Esophagus muscularis mucosa (tissue), 4 donors: ENCODE data around the gene GRIA4.

Experiments
- EP300 ChIP-seq: sonication (generic); formaldehyde crosslinking; IDR thresholded peaks from one replicate; pipeline ENCODE4 v1.6.1; 2017; ENCODE audit warnings: antibody characterized with exemption
- POLR2A ChIP-seq: fragments of 450-650 bp; IDR thresholded peaks from one replicate; pipeline ENCODE4 v1.6.1; 2017; ENCODE audit warnings: antibody characterized with exemption, moderate library complexity, mild to moderate bottlenecking, low read depth
- POLR2AphosphoS5 ChIP-seq, 2 donors: sonication (generic); formaldehyde crosslinking; IDR thresholded peaks; one replicate each; pipeline ENCODE4 v1.6.1; 2017; ENCODE audit warnings: antibody characterized with exemption in 2 of 2
- TF ChIP-seq, protein P1 (sequence below), 3 experiments: fragments of 200-600 bp in 2 of 3; fragments of 450-650 bp in 1 of 3; sonication (generic) in 2 of 3; IDR thresholded peaks; one replicate each; pipeline ENCODE4 v1.5.1; 2017 to 2019; ENCODE audit warnings: antibody characterized with exemption in 3 of 3, mild to moderate bottlenecking in 2 of 3, moderate library complexity in 1 of 3

DNA sequence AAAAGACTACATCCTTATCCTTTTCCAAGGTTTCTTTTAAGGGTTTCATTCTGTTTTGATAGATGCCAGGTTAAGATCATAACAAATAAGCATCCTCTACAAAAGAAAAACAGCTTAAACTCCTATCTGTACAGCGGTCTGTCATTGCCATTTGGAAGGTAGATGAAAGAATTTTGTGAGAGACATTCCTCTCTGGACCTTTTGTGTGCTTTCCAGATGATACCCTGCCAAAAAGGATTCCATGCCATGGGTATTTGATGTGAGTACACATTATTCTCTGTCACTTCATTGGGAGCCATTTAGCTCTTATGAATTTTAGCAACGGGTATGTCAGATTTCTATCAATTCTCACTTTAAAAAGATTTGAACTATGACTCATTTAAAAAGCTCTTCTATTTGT lies 153.7 kb downstream of the GRIA4 start:
- TF ChIP-seq, protein P1, sequence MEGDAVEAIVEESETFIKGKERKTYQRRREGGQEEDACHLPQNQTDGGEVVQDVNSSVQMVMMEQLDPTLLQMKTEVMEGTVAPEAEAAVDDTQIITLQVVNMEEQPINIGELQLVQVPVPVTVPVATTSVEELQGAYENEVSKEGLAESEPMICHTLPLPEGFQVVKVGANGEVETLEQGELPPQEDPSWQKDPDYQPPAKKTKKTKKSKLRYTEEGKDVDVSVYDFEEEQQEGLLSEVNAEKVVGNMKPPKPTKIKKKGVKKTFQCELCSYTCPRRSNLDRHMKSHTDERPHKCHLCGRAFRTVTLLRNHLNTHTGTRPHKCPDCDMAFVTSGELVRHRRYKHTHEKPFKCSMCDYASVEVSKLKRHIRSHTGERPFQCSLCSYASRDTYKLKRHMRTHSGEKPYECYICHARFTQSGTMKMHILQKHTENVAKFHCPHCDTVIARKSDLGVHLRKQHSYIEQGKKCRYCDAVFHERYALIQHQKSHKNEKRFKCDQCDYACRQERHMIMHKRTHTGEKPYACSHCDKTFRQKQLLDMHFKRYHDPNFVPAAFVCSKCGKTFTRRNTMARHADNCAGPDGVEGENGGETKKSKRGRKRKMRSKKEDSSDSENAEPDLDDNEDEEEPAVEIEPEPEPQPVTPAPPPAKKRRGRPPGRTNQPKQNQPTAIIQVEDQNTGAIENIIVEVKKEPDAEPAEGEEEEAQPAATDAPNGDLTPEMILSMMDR (IDR thresholded peaks at IDR 0.05): no peak
- TF ChIP-seq EP300: no peak
- no peak for TF ChIP-seq POLR2AphosphoS5 (IDR thresholded peaks at IDR 0.05)
- TF ChIP-seq POLR2A: no peak
